A549 (cell line): Measurements from ENCODE around the gene GATA2. TPM values are rescaled to one million over a fixed set of nuclear protein-coding genes. Genes with fewer than 3 reads are reported as not detected.

Experiments used
- ATAC-seq, 2 experiments: fragments of 200-7000 bp in 1 of 2; fragments of >200 bp in 1 of 2; cut with Nextera tagmentation in 1 of 2; cut with Tn5 transposase in 1 of 2; 3 replicates each; pipeline versions ENCODE4 v1.8.0 to v1.9.1; 2018 to 2020; ENCODE audit warnings: mild to moderate bottlenecking in 1 of 2, moderate library complexity in 1 of 2
- CTCF ChIA-PET: fragments of 300-600 bp; sonication (Branson Sonifier 250); formaldehyde crosslinking; extraction: SDS; loops from one replicate; lab custom pipeline; 2021; ENCODE audit warnings: antibody characterized with exemption, inconsistent platforms; lab: Yijun Ruan, JAX
- POLR2A ChIA-PET: fragments of 350-600 bp; formaldehyde crosslinking; extraction: SDS; loops from one replicate; lab custom pipeline; 2021; ENCODE audit warnings: antibody characterized with exemption, inconsistent platforms; lab: Yijun Ruan, JAX
- DNase-seq, 2 experiments: peaks; one replicate each; pipeline versions ENCODE4 v3.0.0 to v3.0.0-alpha.2; 2011 to 2016; ENCODE audit warnings: low read depth in 1 of 2, low spot score in 1 of 2
- FAIRE-seq: peaks from 2 replicates; lab custom pipeline; 2011; peaks lifted over from hg19 to GRCh38; lab: Jason Lieb, UNC
- H3K27ac ChIP-seq, 2 experiments: fragments of >200 bp; sonication (Bioruptor Twin); formaldehyde crosslinking; 3 replicates each; pipeline ENCODE4 v1.5.1; 2016 to 2017
- H3K4me1 ChIP-seq: fragments of >200 bp; sonication (Bioruptor Twin); formaldehyde crosslinking; 3 replicates; pipeline ENCODE4 v1.6.1; 2016
- H3K4me2 ChIP-seq: fragments of >200 bp; sonication (Bioruptor Twin); formaldehyde crosslinking; 3 replicates; pipeline ENCODE4 v1.6.1; 2016
- H3K4me3 ChIP-seq: fragments of >200 bp; sonication (Bioruptor Twin); formaldehyde crosslinking; 3 replicates; pipeline ENCODE4 v1.5.1; 2016
- H3K9me3 ChIP-seq: fragments of >200 bp; sonication (Bioruptor Twin); formaldehyde crosslinking; 3 replicates; pipeline ENCODE4 v1.6.1; 2016
- BCL3 ChIP-seq: fragments of >200 bp; sonication (Bioruptor Twin); formaldehyde crosslinking; IDR thresholded peaks from 3 replicates; pipeline ENCODE4 v1.6.1; 2016
- CBX2 ChIP-seq: fragments of 200-600 bp; sonication (generic); IDR thresholded peaks from 2 replicates; pipeline ENCODE4 v1.6.1; 2016; ENCODE audit warnings: low read depth, mild to moderate bottlenecking, borderline replicate concordance
- CBX8 ChIP-seq: fragments of 200-600 bp; sonication (generic); IDR thresholded peaks from 2 replicates; pipeline ENCODE4 v1.6.1; 2016
- CEBPB ChIP-seq, 2 experiments: fragments of >200 bp in 1 of 2; sonication (Bioruptor Twin) in 1 of 2; formaldehyde crosslinking in 1 of 2; IDR thresholded peaks; 2 replicates each; pipeline ENCODE4 v1.6.1; 2012 to 2016
- CHD2 ChIP-seq: fragments of 150-350 bp; IDR thresholded peaks from 2 replicates; pipeline ENCODE4 v1.6.1; 2014; ENCODE audit warnings: low read length; ENCODE audit not compliant: partially characterized antibody
- E2F6 ChIP-seq: IDR thresholded peaks from 2 replicates; pipeline ENCODE4 v1.6.1; 2012; ENCODE audit warnings: low read depth, borderline replicate concordance
- EP300 ChIP-seq, 2 experiments: fragments of >200 bp; sonication (Bioruptor Twin); formaldehyde crosslinking; IDR thresholded peaks; 2 replicates in 1 of 2; 3 replicates in 1 of 2; pipeline ENCODE4 v1.6.1; 2016 to 2017
- ESRRA ChIP-seq: fragments of 150-350 bp; IDR thresholded peaks from 2 replicates; pipeline ENCODE4 v1.6.1; 2014; ENCODE audit warnings: mild to moderate bottlenecking, low read length, borderline replicate concordance
- FOSB ChIP-seq: fragments of 250-450 bp; sonication (Bioruptor Pico); IDR thresholded peaks from 2 replicates; pipeline ENCODE4 v1.5.0; 2020; ENCODE audit warnings: mild to moderate bottlenecking, moderate library complexity
- FOSL2 ChIP-seq, 2 experiments: fragments of 450-650 bp in 1 of 2; fragments of >200 bp in 1 of 2; sonication (Bioruptor Twin) in 1 of 2; formaldehyde crosslinking; IDR thresholded peaks; 2 replicates each; pipeline versions ENCODE4 v1.5.0 to v1.6.1; 2016 to 2020; ENCODE audit warnings: mild to moderate bottlenecking in 1 of 2, moderate library complexity in 1 of 2
- HEYL ChIP-seq: fragments of 250-450 bp; sonication (Bioruptor Pico); IDR thresholded peaks from 2 replicates; pipeline ENCODE4 v1.8.0; 2021; ENCODE audit warnings: mild to moderate bottlenecking, moderate library complexity
- HOXA7 ChIP-seq: fragments of 250-450 bp; sonication (Bioruptor Pico); IDR thresholded peaks from 2 replicates; pipeline ENCODE4 v1.5.0; 2020; ENCODE audit warnings: mild to moderate bottlenecking, moderate library complexity
- HOXB5 ChIP-seq: fragments of 250-450 bp; sonication (Bioruptor Pico); IDR thresholded peaks from 2 replicates; pipeline ENCODE4 v1.5.0; 2020; ENCODE audit warnings: mild to moderate bottlenecking, moderate library complexity
- JUNB ChIP-seq: fragments of >200 bp; sonication (Bioruptor Twin); formaldehyde crosslinking; IDR thresholded peaks from 2 replicates; pipeline ENCODE4 v1.6.1; 2016
- KDM5A ChIP-seq: fragments of 200-600 bp; sonication (generic); IDR thresholded peaks from 2 replicates; pipeline ENCODE4 v1.6.1; 2016; ENCODE audit warnings: antibody characterized with exemption, mild to moderate bottlenecking
- NFE2L2 ChIP-seq: fragments of 150-350 bp; conservative IDR thresholded peaks from 2 replicates; pipeline ENCODE4 v1.6.1; 2014; ENCODE audit warnings: low read length
- PHF8 ChIP-seq: fragments of 200-600 bp; sonication (generic); IDR thresholded peaks from 2 replicates; pipeline ENCODE4 v1.6.1; 2016; ENCODE audit warnings: low read depth, mild to moderate bottlenecking, antibody characterized with exemption, moderate library complexity, borderline replicate concordance
- SREBF2 ChIP-seq: fragments of 450-650 bp; IDR thresholded peaks from 2 replicates; pipeline ENCODE4 v1.6.1; 2014; ENCODE audit warnings: mild to moderate bottlenecking, moderate library complexity
- USF2 ChIP-seq: fragments of 450-650 bp; IDR thresholded peaks from 2 replicates; pipeline ENCODE4 v1.6.1; 2014; ENCODE audit warnings: antibody characterized with exemption
- ZC3H11A ChIP-seq: fragments of 450-650 bp; IDR thresholded peaks from 2 replicates; pipeline ENCODE4 v1.6.1; 2014; ENCODE audit warnings: antibody characterized with exemption, mild to moderate bottlenecking
- WGBS: methylation state at CpG from one replicate; pipeline ENCODE4 v1.1.6; 2017; ENCODE audit errors: missing lambda C conversion rate; 5-methylcytosine and 5-hydroxymethylcytosine counted together
- polyA plus RNA-seq, 4 experiments: library from polyadenylated mRNA; depleted of rRNA in 3 of 4; stranded (reverse); fragments of >200 nt; fragmentation: RNase III in 1 of 4; extraction: RNeasy Plus Mini Kit Qiagen cat#74134 plus additional on column Dnase treatment in 1 of 4; gene quantifications; 2 replicates in 3 of 4; 3 replicates in 1 of 4; pipeline ENCODE4 v1.2.3, GENCODE V29; 2011 to 2017

Gene GATA2
- polyA plus RNA-seq, 2 of the 4 experiments (the other 2 are of a cell fraction): 0.68 to 4.9 TPM

- no peak for FAIRE-seq
- POLR2A ChIA-PET: no interaction called here
Observed at GRCh38 chr3:128430731-128431130, 62.3 kb downstream of the GATA2 start.

GRCh38 chr3:128430301-128430700 is 62.7 kb downstream of the GATA2 start:
- no peak overlapping the region for H3K27ac ChIP-seq
- FAIRE-seq: no peak
- ChIA-PET CTCF (interaction anchor here (0.9 to 1.7 kb wide), 3 partner anchors 9 to 67 kb away, joined by 3 to 5 read pairs (median 3); no protein-coding TSS in a partner anchor), POLR2A (no interaction called here)
- ATAC-seq: no peak
- 79% methylated on average over 7 of the region's 10 CpGs for WGBS
- DNase-seq: no peak
- TF ChIP-seq JUNB (no peak), CBX2 (no peak)
- H3K4me3 ChIP-seq: no peak overlapping the region
- H3K9me3 ChIP-seq: no peaks in the 10 kb centered on the region
- 0 out of 3 replicates have a peak, but pooled peaks cover 3% of the 10 kb centered on the region for H3K4me1 ChIP-seq
- H3K4me2 ChIP-seq: no peak overlapping the region

More at GRCh38 chr3:128430731-128431130, 62.3 kb downstream of the GATA2 start:
- TF ChIP-seq EP300 (IDR thresholded peaks at IDR 0.05) (no peak), HOXA7 (CRISPR knock-in tag) (no peak), ESRRA (no peak), CHD2 (no peak), E2F6 (no peak), NFE2L2 (no peak), HEYL (CRISPR knock-in tag) (no peak), BCL3 (no peak), HOXB5 (CRISPR knock-in tag) (no peak), KDM5A (no peak), USF2 (no peak), CBX8 (no peak), SREBF2 (no peak), FOSB (CRISPR knock-in tag) (no peak), FOSL2 (IDR thresholded peaks at IDR 0.05) (no peak), FOSL2 (CRISPR knock-in tag; IDR thresholded peaks at IDR 0.05) (no peak), ZC3H11A (no peak), CEBPB (IDR thresholded peaks at IDR 0.05) (no peak)
- TF ChIP-seq, all 56 proteins: peak for 0
- Histone ChIP-seq H3K4me1 (0 out of 3 replicates have a peak, but pooled peaks cover 3% of the 10 kb centered on the region), H3K4me3 (no peak overlapping the region), H3K9me3 (no peaks in the 10 kb centered on the region), H3K27ac (no peak overlapping the region), H3K4me2 (no peak overlapping the region)
- ATAC-seq (no peak), DNase-seq (no peak)
- CTCF ChIA-PET: interaction anchor here (0.9 to 1.7 kb wide), 3 partner anchors 10 to 67 kb away, joined by 3 to 5 read pairs (median 3); no protein-coding TSS in a partner anchor
- 66% methylated on average over 8 of the region's 8 CpGs for WGBS

GRCh38 chr3:128429751-128430150 is 63.2 kb downstream of the GATA2 start:
- Histone ChIP-seq H3K27ac (no peak overlapping the region), H3K4me3 (no peak overlapping the region), H3K4me2 (no peak overlapping the region), H3K4me1 (0 out of 3 replicates have a peak, but pooled peaks cover 3% of the 10 kb centered on the region), H3K9me3 (no peaks in the 10 kb centered on the region)
- CTCF ChIA-PET: interaction anchor here (0.9 to 1.0 kb wide), 2 partner anchors 9 to 68 kb away, joined by 3 to 5 read pairs; no protein-coding TSS in a partner anchor
- no peak for FAIRE-seq
- POLR2A ChIA-PET: no interaction called here
- no peak for TF ChIP-seq FOSL2 (IDR thresholded peaks at IDR 0.05)
- no peak for TF ChIP-seq FOSL2 (CRISPR knock-in tag; IDR thresholded peaks at IDR 0.05)
- TF ChIP-seq PHF8: no peak
- 80% methylated on average over 4 of the region's 8 CpGs for WGBS
- no peak for DNase-seq
- no peak for ATAC-seq

Other genes starting within 250 kb of the GATA2 start
- not detected in 2 replicates for gene DNAJB8, start 26.3 kb downstream of the GATA2 start, polyA plus RNA-seq (2011; rRNA removed)
- not detected in 3 replicates for gene DNAJB8, start 26.3 kb downstream of the GATA2 start, polyA plus RNA-seq (2017; fragmentation: RNase III; extraction: RNeasy Plus Mini Kit Qiagen cat#74134 plus additional on column Dnase treatment)
- gene RPN1, start 157.6 kb upstream of the GATA2 start, polyA plus RNA-seq (2011; rRNA removed): 279 and 288 TPM in 2 replicates
- gene RPN1, start 157.6 kb upstream of the GATA2 start, polyA plus RNA-seq (2017; fragmentation: RNase III; extraction: RNeasy Plus Mini Kit Qiagen cat#74134 plus additional on column Dnase treatment): 138 to 145 TPM (median 140 TPM) in 3 replicates
- gene RAB7A, start 233.0 kb upstream of the GATA2 start, polyA plus RNA-seq (2011; rRNA removed): 160 and 191 TPM in 2 replicates
- 124 to 137 TPM (median 126 TPM) in 3 replicates for gene RAB7A, start 233.0 kb upstream of the GATA2 start, polyA plus RNA-seq (2017; fragmentation: RNase III; extraction: RNeasy Plus Mini Kit Qiagen cat#74134 plus additional on column Dnase treatment)